Parathyroid adenoma (tissue), 2 donors: ENCODE results near the gene PI4KA.

ENCODE experiments used
- H2AFZ ChIP-seq: fragments of 300-600 bp; sonication (generic); one replicate; pipeline ENCODE4 v1.7.0; 2017; ENCODE audit warnings: antibody characterized with exemption, mild to moderate bottlenecking
- H3K27ac ChIP-seq: fragments of 300-600 bp; sonication (generic); one replicate; pipeline ENCODE4 v1.7.0; 2017
- H3K27me3 ChIP-seq: fragments of 300-600 bp; sonication (generic); one replicate; pipeline ENCODE4 v1.7.0; 2017; ENCODE audit warnings: low read length; ENCODE audit not compliant: control insufficient read depth, insufficient read depth
- H3K36me3 ChIP-seq: fragments of 300-600 bp; sonication (generic); one replicate; pipeline ENCODE4 v1.7.0; 2017; ENCODE audit warnings: low read length; ENCODE audit not compliant: control insufficient read depth, insufficient read depth
- H3K4me1 ChIP-seq: fragments of 300-600 bp; sonication (generic); one replicate; pipeline ENCODE4 v1.7.0; 2017; ENCODE audit warnings: control low read depth
- H3K4me2 ChIP-seq: fragments of 300-600 bp; sonication (generic); one replicate; pipeline ENCODE4 v1.7.0; 2017; ENCODE audit warnings: low read length
- H3K4me3 ChIP-seq: fragments of 300-600 bp; sonication (generic); one replicate; pipeline ENCODE4 v1.7.0; 2017; ENCODE audit warnings: low read depth, low read length
- H3K79me2 ChIP-seq: fragments of 300-600 bp; sonication (generic); one replicate; pipeline ENCODE4 v1.7.0; 2017; ENCODE audit warnings: control low read depth
- H3K9ac ChIP-seq: fragments of 300-600 bp; sonication (generic); one replicate; pipeline ENCODE4 v1.7.0; 2017; ENCODE audit warnings: mild to moderate bottlenecking
- H3K9me3 ChIP-seq: fragments of 300-600 bp; sonication (generic); one replicate; pipeline ENCODE4 v1.7.0; 2017; ENCODE audit warnings: low read length; ENCODE audit not compliant: control insufficient read depth
- CTCF ChIP-seq: fragments of 300-600 bp; sonication (generic); IDR thresholded peaks from one replicate; pipeline ENCODE4 v1.7.0; 2017; ENCODE audit warnings: antibody characterized with exemption, mild to moderate bottlenecking
- donor health status: primary hyperparathyroidism.

The PI4KA gene

GRCh38 chr22:20802452-20802851 is 56.2 kb downstream of the PI4KA start:
- Histone ChIP-seq H3K4me2 (no peak overlapping the region), H2AFZ (no peak overlapping the region), H3K27ac (no peak overlapping the region), H3K9me3 (no peaks in the 10 kb centered on the region), H3K27me3 (no peaks in the 10 kb centered on the region), H3K4me1 (no peaks in the 10 kb centered on the region), H3K4me3 (no peak overlapping the region), H3K79me2 (no peaks in the 10 kb centered on the region), H3K36me3 (no peaks in the 10 kb centered on the region), H3K9ac (no peak overlapping the region)
- no peak for TF ChIP-seq CTCF

- Histone ChIP-seq H3K4me1 (no peaks in the 10 kb centered on the region), H3K4me2 (no peak overlapping the region), H3K9ac (no peak overlapping the region), H3K27ac (no peak overlapping the region), H3K79me2 (no peaks in the 10 kb centered on the region), H3K9me3 (no peaks in the 10 kb centered on the region), H3K4me3 (no peak overlapping the region), H3K27me3 (no peaks in the 10 kb centered on the region), H2AFZ (no peak overlapping the region), H3K36me3 (no peaks in the 10 kb centered on the region)
- TF ChIP-seq CTCF = no peak
Measured at GRCh38 chr22:20799449-20799848, 59.2 kb downstream of the PI4KA start.

- Histone ChIP-seq H3K27me3 (no peaks in the 10 kb centered on the region), H3K36me3 (no peaks in the 10 kb centered on the region), H3K4me1 (no peaks in the 10 kb centered on the region), H2AFZ (no peak overlapping the region), H3K4me3 (no peak overlapping the region), H3K9ac (no peak overlapping the region), H3K4me2 (no peak overlapping the region), H3K9me3 (no peaks in the 10 kb centered on the region), H3K79me2 (no peaks in the 10 kb centered on the region), H3K27ac (no peak overlapping the region)
- no peak for TF ChIP-seq CTCF
Measured at GRCh38 chr22:20798974-20799373, 59.6 kb downstream of the PI4KA start.

GRCh38 chr22:20798218-20798617 is 60.4 kb downstream of the PI4KA start:
- Histone ChIP-seq H3K9ac (no peak overlapping the region), H3K4me3 (no peak overlapping the region), H2AFZ (no peak overlapping the region), H3K79me2 (no peaks in the 10 kb centered on the region), H3K27me3 (no peaks in the 10 kb centered on the region), H3K27ac (no peak overlapping the region), H3K4me1 (no peaks in the 10 kb centered on the region), H3K4me2 (no peak overlapping the region), H3K36me3 (no peaks in the 10 kb centered on the region), H3K9me3 (no peaks in the 10 kb centered on the region)
- no peak for TF ChIP-seq CTCF

- Histone ChIP-seq H3K27me3 (no peaks in the 10 kb centered on the region), H3K4me2 (no peak overlapping the region), H3K27ac (no peak overlapping the region), H3K79me2 (no peaks in the 10 kb centered on the region), H3K36me3 (no peaks in the 10 kb centered on the region), H3K9me3 (no peaks in the 10 kb centered on the region), H3K9ac (no peak overlapping the region), H3K4me3 (no peak overlapping the region), H2AFZ (no peak overlapping the region), H3K4me1 (no peaks in the 10 kb centered on the region)
- TF ChIP-seq CTCF = no peak
Measured at GRCh38 chr22:20796731-20797130, 61.9 kb downstream of the PI4KA start.
